Activated CD8-positive, alpha-beta memory T cell treated with anti-CD3 and anti-CD28 coated beads for 4 hours (primary cell): ENCODE data around the gene PLIN3.
"Not testable (repeated sequence)": the region's sequence is repeated elsewhere in the genome, so short reads cannot be mapped to it uniquely, and the experiment has no call there.

Experiments used
- DNase-seq, 2 donors: peaks; one replicate each; pipeline ENCODE4 v3.0.0-alpha.2; 2020; ENCODE audit warnings: low read depth in 2 of 2

PLIN3 gene

DNA sequence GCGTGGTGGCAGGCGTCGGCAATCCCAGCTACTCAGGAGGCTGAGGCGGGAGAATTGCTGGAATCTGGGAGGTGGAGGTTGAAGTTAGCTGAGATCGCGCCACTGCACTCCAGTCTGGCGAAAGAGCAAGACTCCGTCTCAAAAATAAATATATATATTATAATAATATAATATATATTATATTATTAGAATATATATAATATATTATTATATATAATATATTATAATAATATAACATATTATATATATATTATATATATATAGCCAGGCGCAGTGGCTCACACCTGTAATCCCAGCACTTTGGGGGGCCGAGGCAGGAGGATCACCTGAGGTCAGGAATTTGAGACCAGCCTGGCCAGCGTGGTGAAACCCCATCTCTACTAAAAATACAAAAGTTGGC is 25.5 kb upstream of the PLIN3 start:
- DNase-seq: not testable (repeated sequence)

DNA sequence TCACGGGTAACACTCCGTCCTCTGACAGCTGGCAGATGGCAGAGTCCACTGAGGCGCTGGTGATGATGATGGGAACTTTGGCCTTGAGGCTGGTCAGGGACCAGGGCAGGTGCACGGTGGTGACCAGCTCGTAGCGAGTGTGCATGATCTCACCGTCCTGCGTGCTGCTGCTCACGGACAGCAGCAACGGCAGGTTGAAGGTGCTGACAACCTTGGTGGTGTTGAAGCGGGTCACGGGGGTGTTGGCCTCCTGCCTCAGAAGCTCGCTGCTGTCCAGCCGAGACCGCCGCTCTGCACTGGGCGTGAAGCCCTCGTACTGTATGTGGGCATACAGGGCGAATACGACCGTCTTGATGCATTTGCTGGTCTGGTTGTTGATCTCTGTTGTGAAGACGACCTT is 23.6 kb upstream of the PLIN3 start:
- no peak for DNase-seq

- no peak for DNase-seq
Measured at GRCh38 chr19:4889034-4889815, 21.8 kb upstream of the PLIN3 start.

DNA sequence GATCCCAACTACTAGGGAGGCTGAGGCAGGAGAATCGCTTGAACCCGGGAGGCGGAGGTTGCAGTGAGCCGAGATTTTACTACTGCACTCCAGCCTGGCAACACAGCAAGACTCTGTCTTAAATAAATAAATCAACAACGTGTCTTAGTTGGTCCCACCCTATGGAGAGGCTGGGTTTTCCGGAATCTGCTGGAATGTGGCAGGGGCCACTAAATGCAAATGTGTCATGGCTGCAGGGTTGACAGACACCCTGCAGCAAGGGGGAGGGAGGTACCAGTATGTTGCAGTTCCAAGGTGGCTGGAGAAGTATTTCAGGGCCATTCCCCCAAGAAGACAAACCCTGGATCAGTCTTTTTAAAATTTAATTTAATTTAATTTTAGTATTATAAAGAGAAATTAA is 20.3 kb upstream of the PLIN3 start:
- DNase-seq: not testable (repeated sequence)

DNA sequence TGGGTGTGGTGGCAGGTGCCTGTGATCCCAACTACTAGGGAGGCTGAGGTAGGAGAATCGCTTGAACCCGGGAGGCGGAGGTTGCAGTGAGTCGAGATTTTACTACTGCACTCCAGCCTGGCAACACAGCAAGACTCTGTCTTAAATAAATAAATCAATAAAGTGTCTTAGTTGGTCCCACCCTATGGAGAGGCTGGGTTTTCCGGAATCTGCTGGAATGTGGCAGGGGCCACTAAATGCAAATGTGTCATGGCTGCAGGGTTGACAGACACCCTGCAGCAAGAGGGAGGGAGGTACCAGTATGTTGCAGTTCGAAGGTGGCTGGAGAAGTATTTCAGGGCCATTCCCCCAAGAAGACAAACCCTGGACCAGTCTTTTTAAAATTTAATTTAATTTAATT is 17.5 kb upstream of the PLIN3 start:
- DNase-seq: not testable (repeated sequence)

DNA sequence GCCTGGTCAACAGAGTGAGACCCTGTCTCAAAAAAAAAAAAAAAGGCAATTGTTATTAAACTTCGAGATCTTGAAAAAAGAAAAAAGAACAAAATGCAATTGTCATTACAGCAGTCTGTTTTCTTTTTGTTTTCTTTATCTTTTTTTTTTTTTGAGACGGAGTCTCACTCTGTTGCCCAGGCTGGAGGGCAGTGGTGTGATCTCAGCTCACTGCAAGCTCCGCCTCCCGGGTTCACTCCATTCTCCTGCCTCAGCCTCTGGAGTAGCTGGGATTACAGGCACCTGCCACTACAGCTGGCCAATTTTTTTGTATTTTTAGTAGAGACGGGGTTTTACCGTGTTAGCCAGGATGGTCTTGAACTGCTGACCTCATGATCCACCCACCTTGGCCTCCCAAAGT is 15.4 kb upstream of the PLIN3 start:
- not testable (repeated sequence) for DNase-seq

DNA sequence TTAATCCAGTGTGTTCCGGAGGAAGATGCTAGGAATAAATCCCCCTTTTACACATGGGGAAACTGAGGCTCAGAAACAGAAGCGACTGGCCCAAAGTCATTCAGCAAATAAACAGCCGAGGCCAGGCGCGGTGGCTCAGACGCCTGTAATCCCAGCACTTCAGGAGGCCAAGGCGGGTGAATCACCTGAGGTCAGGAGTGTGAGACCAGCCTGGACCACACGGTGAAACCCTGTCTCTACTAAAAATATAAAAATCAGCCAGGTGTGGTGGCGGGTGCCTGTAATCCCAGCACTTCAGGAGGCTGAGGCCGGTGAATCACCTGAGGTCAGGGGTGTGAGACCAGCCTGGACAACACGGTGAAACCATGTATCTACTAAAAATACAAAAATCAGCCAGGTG is 11.6 kb upstream of the PLIN3 start:
- no peak for DNase-seq

GRCh38 chr19:4878491-4878968 is 11.1 kb upstream of the PLIN3 start:
- DNase-seq: no peak

DNA sequence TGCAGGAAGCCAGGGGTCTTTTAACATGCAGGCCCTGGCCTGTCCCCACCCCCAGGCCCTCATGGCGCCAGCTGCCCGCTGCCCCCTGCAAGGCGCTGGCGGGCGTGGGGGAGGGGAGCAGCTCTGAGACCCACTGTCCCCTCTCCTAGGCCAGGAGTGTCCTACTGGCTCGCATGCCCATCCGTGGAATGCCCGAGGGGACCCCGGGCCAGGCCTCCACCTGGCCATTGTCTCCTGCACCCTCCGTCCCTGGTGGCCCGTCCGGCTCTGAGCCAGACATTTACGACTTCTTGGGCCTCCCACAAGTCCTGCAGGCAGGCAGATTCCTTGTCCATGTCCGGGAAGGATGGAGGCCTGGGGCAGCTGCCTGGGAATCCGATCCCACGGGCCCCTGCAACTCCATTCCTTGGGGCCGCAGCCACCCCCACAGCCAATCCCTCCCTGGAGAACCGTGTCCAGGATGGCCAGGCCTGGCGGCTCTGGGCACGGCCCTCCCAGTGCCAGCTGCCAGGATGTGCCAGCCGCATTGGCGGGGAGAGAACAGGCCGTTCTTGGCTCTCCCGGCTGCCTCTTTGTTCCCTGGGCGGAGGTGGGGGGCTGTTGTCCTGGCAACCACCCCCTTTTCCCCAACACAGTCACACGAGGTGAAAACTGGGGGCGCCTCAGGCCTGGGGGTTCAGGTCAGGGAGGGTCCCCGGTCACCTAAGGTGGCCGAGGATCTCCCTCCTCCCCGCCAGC is 10.5 kb upstream of the PLIN3 start:
- DNase-seq: no peak

DNA sequence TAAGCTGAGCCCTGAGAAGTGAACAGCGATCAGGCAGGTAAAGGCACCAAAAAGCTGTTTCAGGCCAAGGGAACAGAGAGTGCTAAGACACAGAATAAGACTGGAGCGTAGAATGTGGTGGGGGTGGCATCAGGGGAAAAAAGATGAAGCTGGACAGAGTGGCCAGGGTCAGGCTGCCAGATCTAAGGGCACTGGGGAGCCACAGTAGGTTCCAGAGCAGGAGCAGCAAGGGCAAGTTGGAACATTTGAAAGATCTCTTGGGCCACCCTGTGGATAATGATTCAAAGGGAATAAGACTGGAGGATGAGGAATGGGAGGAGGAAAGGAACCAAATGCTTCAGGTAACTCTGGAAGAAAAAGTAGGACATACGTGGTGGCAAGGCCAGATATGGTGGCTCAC is 6.5 kb upstream of the PLIN3 start:
- DNase-seq: no peak

DNA sequence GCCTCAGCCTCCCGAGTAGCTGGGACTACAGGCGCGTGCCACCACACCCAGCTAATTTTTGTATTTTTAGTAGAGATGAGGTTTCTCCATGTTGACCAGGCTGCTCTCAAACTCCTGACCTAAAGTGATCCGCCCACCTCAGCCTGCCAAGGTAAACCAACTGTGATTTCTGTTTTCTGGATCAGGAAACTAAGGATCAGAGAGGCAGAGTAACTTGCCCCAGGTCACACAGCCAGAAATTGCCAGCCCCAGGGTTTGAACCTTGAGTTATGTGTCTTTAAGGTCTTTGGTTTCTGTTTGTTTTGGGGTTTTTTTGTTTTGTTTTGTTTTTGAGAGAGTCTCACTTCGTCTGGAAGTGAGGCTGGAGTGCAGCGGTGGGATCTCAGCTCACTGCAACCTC is 4.2 kb upstream of the PLIN3 start:
- no peak for DNase-seq

DNA sequence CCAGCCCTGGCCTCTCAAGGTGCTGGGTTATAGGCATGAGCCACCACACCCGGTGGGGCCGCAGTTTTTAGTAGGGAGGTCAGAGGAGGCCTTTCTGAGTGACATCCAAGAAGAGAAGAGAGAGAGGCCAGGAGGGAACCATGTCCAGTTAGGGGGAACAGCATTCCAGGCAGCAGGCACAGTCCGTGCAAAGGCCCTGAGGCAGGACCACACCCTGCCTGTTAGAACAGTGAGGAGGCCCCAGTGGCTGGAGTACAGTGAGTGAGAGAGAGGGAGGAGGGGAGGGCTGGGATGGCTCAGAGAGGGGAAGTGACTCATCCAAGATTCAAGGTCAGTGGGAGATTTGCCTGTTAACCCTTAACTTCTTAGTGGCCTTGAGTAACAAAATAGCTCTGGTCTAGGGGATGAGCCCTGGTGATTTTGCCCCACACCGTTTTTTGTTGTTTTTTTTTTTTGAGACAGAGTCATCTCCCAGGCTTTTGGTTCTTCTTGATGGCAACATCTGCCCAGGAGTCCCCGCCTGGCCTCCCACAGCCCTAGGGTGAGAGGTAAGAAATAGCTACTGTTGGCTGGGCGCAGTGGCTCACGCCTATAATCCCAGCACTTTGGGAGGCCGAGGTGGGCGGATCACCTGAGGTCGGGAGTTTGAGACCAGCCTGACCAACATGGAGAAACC is 2.7 kb upstream of the PLIN3 start:
- no peak for DNase-seq

DNA sequence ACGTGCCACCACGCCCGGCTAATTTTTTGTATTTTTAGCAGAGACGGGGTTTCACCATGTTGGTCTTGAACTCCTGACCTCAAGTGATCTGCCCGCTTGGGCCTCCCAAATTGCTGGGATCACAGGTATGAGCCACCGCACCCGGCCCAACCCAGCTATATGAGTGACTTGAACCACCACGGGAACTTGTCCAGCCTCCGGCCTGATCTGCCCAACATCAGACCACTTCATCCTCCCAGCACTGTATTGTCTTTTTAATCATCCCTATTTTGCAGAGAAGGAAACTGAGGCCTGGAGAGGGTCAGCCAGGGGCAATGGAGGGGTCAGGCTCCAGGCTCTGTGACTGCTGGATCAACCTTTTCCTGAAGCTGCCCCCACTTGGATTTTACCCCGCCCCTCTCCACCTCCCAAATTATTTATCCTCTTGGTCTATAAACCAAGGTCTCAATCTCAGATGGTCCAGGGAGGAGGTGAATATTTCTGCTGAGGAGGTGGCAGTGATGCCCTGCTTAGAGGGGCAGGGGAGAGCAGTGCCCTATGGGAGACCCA is 893 bp upstream of the PLIN3 start:
- DNase-seq: no peak

DNA sequence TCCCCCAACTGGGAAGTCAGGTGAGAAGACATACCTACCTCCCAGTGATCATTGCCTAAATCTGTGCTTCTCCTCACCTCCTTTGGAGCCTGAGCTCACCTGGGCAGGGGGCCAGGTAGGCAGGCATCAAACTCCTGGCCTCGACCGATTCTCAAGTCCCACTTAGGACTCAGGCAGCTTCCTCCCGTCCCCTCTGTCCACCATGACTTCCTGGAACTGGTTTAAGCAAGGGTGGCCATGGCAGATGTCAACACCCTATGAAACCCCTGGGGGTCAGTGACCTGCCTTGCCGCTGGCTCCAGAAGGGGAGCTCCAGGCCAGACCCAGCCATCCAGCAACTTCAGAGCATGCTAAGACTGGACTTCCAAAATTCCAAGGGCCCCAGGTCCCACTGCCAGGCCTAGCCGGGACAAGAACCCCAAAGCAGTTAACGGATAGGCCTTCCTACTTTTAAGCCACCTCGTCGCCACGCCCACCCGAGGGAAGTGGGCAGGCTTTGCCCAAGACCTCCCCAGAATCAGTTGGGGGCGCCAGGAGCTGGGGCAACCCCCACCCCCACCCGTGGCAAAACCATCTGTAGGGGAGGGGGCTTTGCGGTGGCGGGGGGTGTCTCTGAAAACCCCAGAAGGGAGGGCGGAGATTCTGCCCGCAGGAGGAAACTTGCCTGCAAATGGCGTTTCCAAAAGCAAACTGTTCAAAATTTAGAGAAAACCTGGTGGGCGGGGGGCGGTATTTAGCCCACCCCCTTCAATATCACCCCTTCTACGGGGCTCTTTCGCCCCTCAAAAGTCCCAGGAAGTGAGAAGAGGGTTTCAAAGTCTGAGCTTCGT is 657 bp downstream of the PLIN3 start:
- peak; percentile 32 to 46 for DNase-seq

DNA sequence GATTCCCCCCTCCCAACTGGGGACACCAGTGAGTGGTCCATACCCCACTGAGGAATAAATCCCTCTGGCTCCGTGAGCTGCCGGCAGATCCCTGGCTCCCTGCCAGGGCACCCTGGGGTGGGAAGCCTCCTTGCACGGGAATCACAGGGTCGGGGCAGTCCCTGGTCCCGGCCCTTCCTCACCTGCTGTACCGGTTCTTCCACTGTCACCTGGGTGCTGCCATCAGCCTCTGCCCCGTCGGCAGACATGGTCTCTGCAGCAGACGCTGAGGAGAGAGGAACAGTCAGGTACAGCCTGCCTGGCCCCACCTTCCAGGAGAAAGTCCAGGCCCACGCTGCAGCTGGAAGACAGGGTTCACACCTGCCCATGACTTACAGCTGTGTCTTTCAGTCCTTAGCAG is 6.3 kb downstream of the PLIN3 start:
- no peak for DNase-seq

DNA sequence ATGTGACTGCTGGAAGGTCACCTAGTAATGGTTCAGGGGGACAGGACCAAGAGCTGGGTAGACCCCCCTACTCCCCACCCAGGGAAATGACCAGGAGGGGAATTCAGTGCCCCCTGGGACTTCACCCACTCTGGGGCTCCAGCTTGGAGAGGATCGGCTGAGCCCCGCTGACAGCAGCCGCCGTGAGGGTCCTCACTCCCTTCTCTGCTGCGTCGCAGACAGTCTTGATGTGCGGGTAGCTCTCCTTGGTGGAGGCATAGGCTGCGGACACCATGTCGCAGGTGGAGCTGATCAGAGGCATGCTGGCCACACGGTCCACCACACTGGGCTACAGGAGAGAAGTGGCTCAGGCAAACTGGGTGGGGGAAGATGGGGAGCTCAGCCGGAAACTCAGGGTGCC is 7.8 kb downstream of the PLIN3 start:
- no peak for DNase-seq

DNA sequence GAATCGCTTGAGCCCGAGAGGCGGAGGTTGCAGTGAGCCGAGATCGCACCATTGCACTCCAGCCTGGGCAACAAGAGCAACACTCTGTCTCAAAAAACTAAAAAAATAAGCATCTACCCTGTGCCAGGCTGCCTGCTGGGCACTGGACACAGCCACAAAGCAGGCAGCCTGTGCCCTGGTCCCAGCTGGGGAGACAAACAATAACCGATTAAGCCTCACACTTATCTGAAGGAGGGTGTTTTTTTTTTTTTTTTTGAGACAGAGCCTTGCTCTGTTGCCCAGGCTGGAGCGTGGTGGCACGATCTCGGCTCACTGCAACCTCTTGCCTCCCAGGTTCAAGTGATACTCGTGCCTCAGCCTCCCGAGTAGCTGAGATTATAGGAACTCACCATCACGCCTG is 11.0 kb downstream of the PLIN3 start:
- DNase-seq: not testable (repeated sequence)

DNA sequence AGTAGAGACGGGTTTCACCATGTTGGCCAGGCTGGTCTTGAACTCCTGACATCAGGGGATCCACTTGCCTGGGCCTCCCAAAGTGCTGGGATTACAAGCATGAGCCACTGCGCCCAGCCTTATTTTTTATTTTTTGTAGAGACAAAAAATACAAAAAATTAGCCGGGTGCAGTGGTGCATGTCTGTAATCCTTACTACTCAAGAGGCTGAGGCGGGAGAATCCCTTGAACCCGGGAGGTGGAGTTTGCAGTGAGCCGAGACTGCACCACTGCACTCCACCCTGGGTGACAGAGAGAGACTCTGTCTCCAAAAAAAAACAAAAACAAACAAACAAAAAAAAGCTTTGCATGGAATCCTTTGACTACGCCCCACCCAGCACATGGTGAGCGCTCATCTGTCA is 14.0 kb downstream of the PLIN3 start:
- DNase-seq: not testable (repeated sequence)

GRCh38 chr19:4852484-4852883 is 15.0 kb downstream of the PLIN3 start:
- DNase-seq: no peak

DNA sequence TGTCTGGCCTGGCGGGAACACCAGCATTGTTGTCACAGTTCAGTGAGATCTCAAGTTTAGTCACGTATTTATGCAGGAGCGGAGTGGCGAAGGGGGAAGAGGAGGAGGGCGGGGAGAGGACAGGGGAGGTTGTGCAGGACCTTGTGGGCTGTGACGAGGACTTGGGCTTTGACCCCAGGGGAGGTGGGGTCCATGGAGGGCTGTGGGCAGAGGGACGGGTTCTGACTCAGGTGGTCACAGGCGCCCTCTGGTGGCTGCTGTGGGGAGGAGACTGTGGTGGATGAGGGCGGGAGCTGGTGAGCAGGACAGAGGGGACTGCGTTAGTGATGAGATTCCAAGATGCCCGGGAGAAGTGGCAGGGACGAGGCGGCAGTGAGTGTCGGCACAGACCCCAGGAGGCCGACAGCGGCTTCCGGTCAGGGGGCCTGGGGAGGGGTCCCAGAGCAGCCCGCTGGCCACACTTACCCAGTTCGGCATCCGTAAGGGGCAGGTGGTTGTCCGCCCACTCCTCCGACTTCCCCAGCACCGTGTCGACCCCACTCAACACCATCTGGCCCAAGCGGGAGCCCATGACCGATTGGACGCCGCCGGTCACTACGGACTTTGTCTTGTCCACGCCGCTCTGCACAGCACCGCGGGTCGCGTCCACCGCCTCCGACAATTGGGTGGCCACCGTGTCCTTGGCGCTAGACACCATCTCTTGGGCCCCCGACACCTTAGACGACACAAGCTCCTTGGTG is 15.7 kb downstream of the PLIN3 start:
- DNase-seq: peak; percentile 61 to 63

- DNase-seq: no peak
Measured at GRCh38 chr19:4849019-4849418, 18.4 kb downstream of the PLIN3 start.
